ENCODE measurements around the gene EN1.

- TF ChIP-seq CTCF (conservative IDR thresholded peaks at IDR 0.05; ENCODE audit: low read depth in 2 of 2) (no peak), ETS1 (IDR thresholded peaks at IDR 0.05) (no peak), EZH2 (IDR thresholded peaks at IDR 0.05; ENCODE audit: low read depth, unreplicated experiment) (no peak), CREB1 (CRISPR knock-in tag; IDR thresholded peaks at IDR 0.05; ENCODE audit: low read depth) (no peak), REST (IDR thresholded peaks at IDR 0.05; ENCODE audit: unreplicated experiment) (no peak)
Measured at GRCh38 chr2:118806797-118807667, 40.4 kb downstream of the EN1 start.

Data from GM23338 (cell line).